MM.1S (cell line): ENCODE results near the gene LILRA1.
"Not testable (repeated sequence)": the region's sequence is repeated elsewhere in the genome, so short reads cannot be mapped to it uniquely, and the experiment has no call there.

Experiments
- EZH2phosphoT487 ChIP-seq: fragments of 300-600 bp; sonication (generic); IDR thresholded peaks from 2 replicates; pipeline ENCODE4 v1.6.1; 2018; ENCODE audit warnings: antibody characterized with exemption, low read length
- TF ChIP-seq, protein P1 (sequence below): fragments of 300-600 bp; sonication (generic); IDR thresholded peaks from 2 replicates; pipeline ENCODE4 v1.5.1; 2016; ENCODE audit warnings: antibody characterized with exemption, low read length, mixed read lengths

DNA sequence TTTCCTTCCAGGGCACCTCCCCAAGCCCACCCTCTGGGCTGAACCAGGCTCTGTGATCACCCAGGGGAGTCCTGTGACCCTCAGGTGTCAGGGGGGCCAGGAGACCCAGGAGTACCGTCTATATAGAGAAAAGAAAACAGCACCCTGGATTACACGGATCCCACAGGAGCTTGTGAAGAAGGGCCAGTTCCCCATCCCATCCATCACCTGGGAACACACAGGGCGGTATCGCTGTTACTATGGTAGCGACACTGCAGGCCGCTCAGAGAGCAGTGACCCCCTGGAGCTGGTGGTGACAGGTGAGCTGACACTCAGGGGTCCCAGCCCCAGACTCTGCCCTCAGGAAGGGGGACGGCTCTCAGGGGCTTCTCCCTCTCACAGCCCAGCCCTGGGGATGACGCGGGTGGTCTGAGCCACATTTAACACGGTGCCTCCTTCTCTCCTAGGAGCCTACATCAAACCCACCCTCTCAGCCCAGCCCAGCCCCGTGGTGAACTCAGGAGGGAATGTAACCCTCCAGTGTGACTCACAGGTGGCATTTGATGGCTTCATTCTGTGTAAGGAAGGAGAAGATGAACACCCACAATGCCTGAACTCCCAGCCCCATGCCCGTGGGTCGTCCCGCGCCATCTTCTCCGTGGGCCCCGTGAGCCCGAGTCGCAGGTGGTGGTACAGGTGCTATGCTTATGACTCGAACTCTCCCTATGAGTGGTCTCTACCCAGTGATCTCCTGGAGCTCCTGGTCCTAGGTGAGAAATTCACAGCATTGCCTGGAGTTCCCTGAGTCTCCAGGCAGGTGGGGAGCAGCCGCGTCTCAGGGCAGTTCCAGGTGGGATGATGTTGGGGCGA, 38.3 kb downstream of the LILRA1 start:
- TF ChIP-seq, protein P1, sequence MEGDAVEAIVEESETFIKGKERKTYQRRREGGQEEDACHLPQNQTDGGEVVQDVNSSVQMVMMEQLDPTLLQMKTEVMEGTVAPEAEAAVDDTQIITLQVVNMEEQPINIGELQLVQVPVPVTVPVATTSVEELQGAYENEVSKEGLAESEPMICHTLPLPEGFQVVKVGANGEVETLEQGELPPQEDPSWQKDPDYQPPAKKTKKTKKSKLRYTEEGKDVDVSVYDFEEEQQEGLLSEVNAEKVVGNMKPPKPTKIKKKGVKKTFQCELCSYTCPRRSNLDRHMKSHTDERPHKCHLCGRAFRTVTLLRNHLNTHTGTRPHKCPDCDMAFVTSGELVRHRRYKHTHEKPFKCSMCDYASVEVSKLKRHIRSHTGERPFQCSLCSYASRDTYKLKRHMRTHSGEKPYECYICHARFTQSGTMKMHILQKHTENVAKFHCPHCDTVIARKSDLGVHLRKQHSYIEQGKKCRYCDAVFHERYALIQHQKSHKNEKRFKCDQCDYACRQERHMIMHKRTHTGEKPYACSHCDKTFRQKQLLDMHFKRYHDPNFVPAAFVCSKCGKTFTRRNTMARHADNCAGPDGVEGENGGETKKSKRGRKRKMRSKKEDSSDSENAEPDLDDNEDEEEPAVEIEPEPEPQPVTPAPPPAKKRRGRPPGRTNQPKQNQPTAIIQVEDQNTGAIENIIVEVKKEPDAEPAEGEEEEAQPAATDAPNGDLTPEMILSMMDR, result not testable (repeated sequence)
- not testable (repeated sequence) for TF ChIP-seq EZH2phosphoT487
